ENCODE results near the gene PPM1A. TPM values are rescaled to one million over a fixed set of nuclear protein-coding genes. Genes with fewer than 3 reads are reported as not detected.

The PPM1A gene
- total and polyA plus RNA-seq, 2 experiments from 2014 or later, result 29.8 to 34.1 TPM

- TF ChIP-seq EZH2phosphoT487 (IDR thresholded peaks at IDR 0.05; ENCODE audit: unreplicated experiment), result no peak
Measured at GRCh38 chr14:60225265-60225664, 23.8 kb upstream of the PPM1A start (continued).

- no peak for ATAC-seq
- H3K9me2 ChIP-seq (ENCODE audit: insufficient read depth), result no peaks in the 10 kb centered on the region
- no peaks in the 10 kb centered on the region for H3K9me3 Mint-ChIP-seq
- no peaks in the 10 kb centered on the region for H3K27me3 Mint-ChIP-seq (ENCODE audit: insufficient read depth, low read depth, poor library complexity)
- H3K4me1 Mint-ChIP-seq, result peaks cover 1% of the 10 kb centered on the region
- no peak overlapping the region for H3K4me3 Mint-ChIP-seq
- no peak overlapping the region for H3K4me2 ChIP-seq
- H3F3A ChIP-seq (replicated peaks; ENCODE audit: low read depth), result no peaks in the 10 kb centered on the region
- peaks cover 1% of the 10 kb centered on the region; the same call in 1 of the 2 replicates for H3K36me3 ChIP-seq (ENCODE audit: insufficient read depth)
- no peaks in the 10 kb centered on the region for H4K20me1 ChIP-seq (replicated peaks; ENCODE audit: insufficient read depth)
- H3K4me3 ChIP-seq, result no peak overlapping the region
- H3K27ac ChIP-seq (ENCODE audit: low read depth), result no peak overlapping the region
- no peaks in the 10 kb centered on the region for H3K36me3 Mint-ChIP-seq (ENCODE audit: low read depth)
- H3K4me1 ChIP-seq (ENCODE audit: insufficient read depth), result no peaks in the 10 kb centered on the region
- no peak overlapping the region for H3K27ac Mint-ChIP-seq
- DNase-seq (ENCODE audit: low spot score), result no peak
- H3K27me3 ChIP-seq (ENCODE audit: insufficient read depth), result no peaks in the 10 kb centered on the region
- TF ChIP-seq EZH2phosphoT487 (IDR thresholded peaks at IDR 0.05; ENCODE audit: unreplicated experiment) (no peak), EZH2 (IDR thresholded peaks at IDR 0.05; ENCODE audit: low read depth, unreplicated experiment) (no peak), ZNF462 (CRISPR knock-in tag; IDR thresholded peaks at IDR 0.05) (no peak), POLR2AphosphoS5 (IDR thresholded peaks at IDR 0.05; ENCODE audit: low read depth) (no peak)
- H3K79me2 ChIP-seq (replicated peaks; ENCODE audit: insufficient read depth), result no peaks in the 10 kb centered on the region
- H2AFZ ChIP-seq, result no peak overlapping the region
Measured at GRCh38 chr14:60226298-60226697, 22.7 kb upstream of the PPM1A start.

GRCh38 chr14:60227291-60227690 lies 21.7 kb upstream of the PPM1A start:
- Histone ChIP-seq H3K27ac (ENCODE audit: low read depth) (no peak overlapping the region), H3K4me2 (no peak overlapping the region), H4K20me1 (replicated peaks; ENCODE audit: insufficient read depth) (no peaks in the 10 kb centered on the region), H3F3A (replicated peaks; ENCODE audit: low read depth) (no peaks in the 10 kb centered on the region), H2AFZ (no peak overlapping the region), H3K79me2 (replicated peaks; ENCODE audit: insufficient read depth) (no peaks in the 10 kb centered on the region), H3K9me2 (ENCODE audit: insufficient read depth) (no peaks in the 10 kb centered on the region), H3K36me3 (ENCODE audit: insufficient read depth) (peaks cover 6% of the 10 kb centered on the region; the same call in 1 of the 2 replicates), H3K4me1 (ENCODE audit: insufficient read depth) (no peaks in the 10 kb centered on the region), H3K27me3 (ENCODE audit: insufficient read depth) (no peaks in the 10 kb centered on the region), H3K4me3 (no peak overlapping the region)
- ATAC-seq (no peak), DNase-seq (ENCODE audit: low spot score) (no peak)
- Mint-ChIP-seq H3K4me1 (no peaks in the 10 kb centered on the region), H3K27me3 (ENCODE audit: insufficient read depth, low read depth, poor library complexity) (no peaks in the 10 kb centered on the region), H3K36me3 (ENCODE audit: low read depth) (no peaks in the 10 kb centered on the region), H3K4me3 (no peak overlapping the region), H3K27ac (no peak overlapping the region), H3K9me3 (peaks cover 4% of the 10 kb centered on the region; the same call in 1 of the 3 replicates)
- TF ChIP-seq EZH2 (IDR thresholded peaks at IDR 0.05; ENCODE audit: low read depth, unreplicated experiment) (no peak), POLR2AphosphoS5 (IDR thresholded peaks at IDR 0.05; ENCODE audit: low read depth) (no peak), EZH2phosphoT487 (IDR thresholded peaks at IDR 0.05; ENCODE audit: unreplicated experiment) (no peak), ZNF462 (CRISPR knock-in tag; IDR thresholded peaks at IDR 0.05) (no peak)

Measured in GM23338 (cell line).